H1 (cell line): ENCODE results near the gene SPATA7. TPM values are rescaled to one million over a fixed set of nuclear protein-coding genes. Genes with fewer than 3 reads are reported as not detected.

Experiments used
- BRCA1 ChIP-seq: IDR thresholded peaks from 2 replicates; pipeline ENCODE4 v1.6.1; 2012; ENCODE audit warnings: low read depth, low read length, improper control_type of control experiment
- EP300 ChIP-seq, 2 experiments: IDR thresholded peaks; 1 replicate in 1 of 2; 2 replicates in 1 of 2; pipeline ENCODE4 v1.6.1; 2011 to 2012; ENCODE audit warnings: low read depth in 2 of 2, low read length in 2 of 2, mild to moderate bottlenecking in 2 of 2, borderline replicate concordance in 1 of 2, inconsistent platforms in 1 of 2, moderate library complexity in 1 of 2
- MAFK ChIP-seq: IDR thresholded peaks from 2 replicates; pipeline ENCODE4 v1.6.1; 2012; ENCODE audit warnings: low read depth, mild to moderate bottlenecking, improper control_type of control experiment, low read length
- SUZ12 ChIP-seq: fragments of 200-600 bp; sonication (generic); IDR thresholded peaks from 2 replicates; pipeline ENCODE4 v1.6.1; 2012; ENCODE audit warnings: mild to moderate bottlenecking, inconsistent platforms, low read length, moderate library complexity, mixed read lengths
- polyA plus RNA-seq, 7 experiments: library from polyadenylated mRNA; depleted of rRNA in 3 of 7; stranded (reverse) in 5 of 7; unstranded in 2 of 7; fragments of >200 nt in 5 of 7; fragments of 200-250 nt in 2 of 7; gene quantifications; 1 replicate in 5 of 7; 2 replicates in 1 of 7; 4 replicates in 1 of 7; pipeline versions ENCODE4 v1.2.1 to v1.2.3, GENCODE V29; 2011 to 2013; ENCODE audit warnings: missing spikeins in 2 of 7, mixed read lengths in 2 of 7
- total RNA-seq: library from RNA; stranded (reverse); fragmentation: NEBNext Ultra II Directional; extraction: Animal tissue kit (Norgen Biotek cat#: 25700); gene quantifications from 2 replicates; pipeline ENCODE4 v1.2.1, GENCODE V29; 2021

The SPATA7 gene
- total and polyA plus RNA-seq, 2 of the 8 experiments (the other 6 are each of a cell fraction or from before 2014, with no cell fraction given), result 3.8 to 6.7 TPM

DNA sequence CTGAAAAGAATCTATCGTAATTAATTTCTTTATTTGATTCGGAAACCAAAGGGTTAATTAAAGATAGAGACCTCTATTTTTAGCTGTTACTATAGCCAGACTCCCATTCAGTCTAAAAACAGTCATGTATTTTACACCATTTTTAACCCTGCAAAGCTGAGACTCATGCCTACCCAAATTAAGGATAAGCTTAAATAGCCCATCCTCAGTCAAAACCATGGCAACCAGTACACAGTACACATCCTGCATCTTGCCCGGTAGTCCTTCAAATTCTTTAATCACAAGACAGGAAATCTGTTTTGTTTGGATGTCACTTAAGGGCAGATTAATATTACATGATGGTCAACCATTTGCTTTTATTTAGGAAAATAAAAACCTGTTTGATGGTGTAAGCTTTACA, 36.9 kb upstream of the SPATA7 start (continued):
- TF ChIP-seq BRCA1, result no peak
- TF ChIP-seq SUZ12, result no peak
- no peak for TF ChIP-seq EP300 (IDR thresholded peaks at IDR 0.05; ENCODE audit: borderline replicate concordance in 1 of 2, low read depth in 2 of 2, low read length in 2 of 2)
- no peak for TF ChIP-seq MAFK
